AG10803 (cell line): ENCODE results near the gene CCDC88C.

Source experiments
- DNase-seq: peaks from one replicate; pipeline ENCODE4 v3.0.0; 2010; ENCODE audit warnings: low read depth
- H3K4me3 ChIP-seq: 2 replicates; pipeline ENCODE4 v1.5.1; 2011; ENCODE audit warnings: mild to moderate bottlenecking, low read length, control low read depth
- CTCF ChIP-seq: conservative IDR thresholded peaks from 2 replicates; pipeline ENCODE4 v1.5.1; 2011; ENCODE audit warnings: mild to moderate bottlenecking, low read length, control low read depth, inconsistent platforms

Gene CCDC88C

DNA sequence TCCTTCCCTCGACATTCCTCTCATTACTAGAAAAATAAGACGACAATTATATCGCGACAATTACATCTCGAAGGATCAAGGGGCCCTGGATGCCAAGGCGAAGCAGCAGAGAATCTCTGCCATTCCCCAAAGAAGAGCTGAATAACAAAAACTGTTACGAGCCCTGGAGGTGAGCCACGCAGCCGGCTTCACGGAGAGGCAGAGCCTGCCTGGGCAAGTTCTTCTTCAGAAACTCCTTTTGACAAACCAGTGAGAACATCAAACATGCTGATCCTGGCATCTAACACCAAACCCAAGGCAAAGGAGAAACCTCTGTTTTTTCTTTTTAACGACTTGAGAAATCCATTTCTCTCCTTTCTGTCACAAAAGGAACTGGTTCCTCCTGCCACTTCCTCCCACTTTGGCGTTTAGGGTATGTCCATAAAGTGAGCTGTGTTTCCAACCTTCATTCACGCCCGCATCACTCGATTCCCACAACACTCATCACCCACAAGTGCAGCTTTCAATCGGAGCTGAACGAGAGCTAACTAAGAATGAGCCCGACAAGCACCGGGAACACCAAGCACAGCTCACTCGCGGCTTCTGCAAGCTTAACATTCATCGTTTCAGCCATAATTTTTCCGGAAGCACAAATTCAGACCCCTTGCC lies 21.5 kb downstream of the CCDC88C start:
- no peak for DNase-seq
- TF ChIP-seq CTCF: no peak
- H3K4me3 ChIP-seq: no peak overlapping the region

GRCh38 chr14:91395466-91395865 lies 22.2 kb downstream of the CCDC88C start:
- no peak for DNase-seq
- TF ChIP-seq CTCF: no peak
- H3K4me3 ChIP-seq: no peak overlapping the region

- no peak for DNase-seq
- H3K4me3 ChIP-seq: no peak overlapping the region
- no peak for TF ChIP-seq CTCF
Observed at GRCh38 chr14:91394105-91395081, 23.2 kb downstream of the CCDC88C start.

- no peak overlapping the region for H3K4me3 ChIP-seq
- no peak for TF ChIP-seq CTCF
- no peak for DNase-seq
Observed at GRCh38 chr14:91392623-91393303, 24.9 kb downstream of the CCDC88C start.

DNA sequence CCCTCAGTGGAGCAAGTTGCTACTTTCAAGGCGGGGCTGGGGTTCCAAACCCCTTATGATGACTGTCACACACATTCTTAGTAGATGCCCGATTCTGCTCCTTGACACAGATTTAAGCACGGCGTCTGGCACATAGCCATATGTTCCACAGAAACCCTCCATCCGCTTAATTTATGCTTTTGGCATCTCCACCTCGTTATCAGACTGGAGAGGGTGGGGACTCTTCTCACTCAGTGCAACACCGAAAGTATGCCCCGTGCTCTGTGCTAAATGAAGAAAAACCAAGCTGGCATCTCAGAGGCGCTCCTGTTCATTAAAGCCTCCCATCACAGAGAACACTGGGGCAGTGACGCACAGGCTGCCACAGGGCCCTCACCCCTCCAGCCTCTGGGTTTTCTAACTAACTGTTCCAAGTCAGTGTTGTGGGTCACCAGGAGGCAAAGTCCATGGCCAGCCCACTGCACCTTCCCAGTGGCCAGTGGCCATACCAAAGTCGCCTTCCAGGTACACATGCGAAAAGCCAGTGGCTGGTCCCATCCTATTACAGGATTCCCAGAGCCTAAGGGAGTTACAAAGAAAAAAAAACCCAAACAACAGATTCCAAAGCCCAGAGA lies 27.3 kb downstream of the CCDC88C start:
- no peak for DNase-seq
- no peak overlapping the region for H3K4me3 ChIP-seq
- no peak for TF ChIP-seq CTCF

GRCh38 chr14:91389150-91389549 lies 28.5 kb downstream of the CCDC88C start:
- DNase-seq: no peak
- TF ChIP-seq CTCF: no peak
- no peak overlapping the region for H3K4me3 ChIP-seq
